ENCODE measurements around the gene GJD3. TPM values are rescaled to one million over a fixed set of nuclear protein-coding genes. Genes with fewer than 3 reads are reported as not detected.

Gene GJD3
- total RNA-seq, 1 donor from 2014 or later: 2.8 TPM

DNA sequence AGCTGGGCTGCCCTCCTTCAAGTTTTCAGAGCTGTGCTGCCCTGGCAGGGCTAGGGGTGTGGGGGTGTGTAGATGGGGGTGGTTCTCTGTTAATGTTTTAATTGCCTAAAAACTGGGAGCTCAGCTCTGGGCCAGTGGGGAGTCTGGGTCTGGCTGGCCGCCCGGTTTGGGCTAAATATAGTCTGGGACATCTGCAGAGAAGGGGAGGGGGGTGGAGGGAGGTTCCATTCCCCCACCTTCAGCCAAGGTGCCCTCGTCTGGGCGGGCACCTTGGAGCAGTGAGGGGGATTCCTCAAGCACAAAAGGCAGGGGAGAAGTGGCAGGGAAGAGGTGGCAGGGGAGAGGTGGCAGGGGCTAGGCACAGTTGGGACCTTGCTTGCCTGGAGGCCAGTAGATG, 42.6 kb downstream of the GJD3 start:
- H3K4me3 ChIP-seq: peak overlapping the region; percentile 100
- intact Hi-C loops (cut with DNase I): no loop called here
- ATAC-seq (no peak), DNase-seq (peak; percentile 80)
- peak overlapping the region; percentile 98 for H3K27ac ChIP-seq
- peaks cover 75% of the 10 kb centered on the region for H3K4me1 ChIP-seq
- no peaks in the 10 kb centered on the region for H3K9me3 ChIP-seq
- no peak for TF ChIP-seq CTCF (IDR thresholded peaks at IDR 0.05)
- H3K36me3 ChIP-seq: no peaks in the 10 kb centered on the region
- no peaks in the 10 kb centered on the region for H3K27me3 ChIP-seq

GRCh38 chr17:40321524-40321929, 43.0 kb downstream of the GJD3 start:
- Histone ChIP-seq H3K27me3 (no peaks in the 10 kb centered on the region), H3K9me3 (no peaks in the 10 kb centered on the region), H3K36me3 (no peaks in the 10 kb centered on the region), H3K27ac (peak overlapping the region; percentile 98), H3K4me1 (peaks cover 75% of the 10 kb centered on the region), H3K4me3 (peak overlapping the region; percentile 100)
- DNase-seq (no peak), ATAC-seq (no peak)
- intact Hi-C loops (cut with DNase I): no loop called here
- no peak for TF ChIP-seq CTCF (IDR thresholded peaks at IDR 0.05)

DNA sequence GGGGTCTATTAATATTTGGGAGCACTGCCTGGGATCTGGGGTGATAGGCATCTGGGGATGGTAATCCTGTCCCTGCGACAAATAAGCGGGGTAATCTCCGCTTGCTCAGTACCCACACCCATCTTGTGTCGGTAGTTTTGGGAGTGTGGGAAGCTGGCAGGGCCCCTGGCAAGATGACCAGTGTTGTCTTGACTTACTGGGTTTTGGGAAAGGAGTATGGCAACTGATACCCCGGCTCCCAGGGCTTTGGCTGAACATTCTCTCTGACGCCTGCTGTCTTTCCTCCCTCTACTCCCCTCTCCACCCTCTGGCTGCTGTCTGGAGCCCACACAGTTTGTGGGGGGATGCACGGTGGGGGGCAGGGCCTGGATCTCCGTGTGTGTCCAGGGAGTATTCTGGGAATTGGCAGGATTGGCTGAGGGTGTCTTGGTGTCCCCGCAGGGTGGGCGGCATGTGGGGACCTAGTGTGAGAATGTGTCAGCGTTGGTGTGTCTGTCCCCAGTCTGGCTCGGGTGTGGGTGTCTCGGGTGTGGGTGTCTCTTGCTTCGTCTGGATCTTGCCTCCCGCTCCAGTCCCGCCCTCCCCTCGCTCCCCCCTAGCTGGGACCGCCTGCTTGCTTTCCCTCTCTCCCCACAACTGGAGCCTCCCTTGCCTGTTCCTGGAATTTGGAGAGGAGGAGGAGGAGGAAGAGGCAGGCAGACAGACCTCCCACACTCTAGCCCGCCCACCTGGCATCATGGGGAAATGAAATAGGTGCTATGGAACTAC, 43.6 kb downstream of the GJD3 start:
- Histone ChIP-seq H3K9me3 (no peaks in the 10 kb centered on the region), H3K4me1 (peaks cover 75% of the 10 kb centered on the region), H3K36me3 (no peaks in the 10 kb centered on the region), H3K27me3 (no peaks in the 10 kb centered on the region), H3K27ac (peak overlapping the region; percentile 98), H3K4me3 (peak overlapping the region; percentile 100)
- no peak for TF ChIP-seq CTCF (IDR thresholded peaks at IDR 0.05)
- DNase-seq: peak; percentile 81
- ATAC-seq: no peak
- intact Hi-C loops (cut with DNase I): no loop called here

DNA sequence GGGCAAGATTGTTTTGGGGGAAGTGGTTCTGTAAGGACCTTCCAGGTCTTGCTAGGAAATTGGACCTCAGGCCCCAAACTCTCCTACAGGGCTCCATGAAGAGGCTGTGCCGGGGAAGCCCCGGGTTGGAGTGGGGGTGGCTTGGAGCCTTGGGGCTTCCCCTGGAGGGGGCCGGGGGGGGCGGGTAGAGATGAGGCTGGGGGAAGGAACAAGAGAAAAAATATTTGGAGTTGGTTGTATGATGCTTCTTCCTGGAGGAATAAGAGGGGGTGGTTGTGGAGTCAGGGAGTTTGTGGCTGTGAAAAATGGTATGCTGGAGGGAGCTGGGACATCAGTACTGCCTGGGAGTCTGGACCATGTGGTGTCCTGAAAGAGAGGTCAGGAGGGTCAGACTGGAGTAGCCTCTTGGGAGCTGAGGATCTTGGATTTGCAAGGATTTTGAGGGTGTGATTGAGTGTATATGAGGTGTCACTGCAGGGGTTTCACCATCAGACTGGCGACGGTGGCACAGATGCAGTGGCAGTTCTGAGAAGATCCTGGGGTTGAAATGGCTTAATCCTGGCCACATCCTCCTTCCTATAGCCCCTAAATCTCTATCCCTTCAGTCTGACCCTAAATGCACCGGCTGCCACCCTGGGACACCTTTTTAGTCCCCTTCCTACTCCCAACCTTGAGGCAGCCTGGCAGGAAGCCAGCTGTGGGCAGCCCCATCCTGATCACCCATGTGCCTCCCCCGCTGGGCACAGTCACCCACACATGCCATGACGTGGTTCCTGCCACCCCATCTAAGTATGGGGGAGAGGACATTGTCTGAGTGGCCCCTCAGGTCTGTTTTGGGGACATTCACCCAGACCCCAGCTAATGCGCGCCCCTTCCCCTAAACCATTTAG, 44.6 kb downstream of the GJD3 start:
- ATAC-seq (no peak), DNase-seq (peak; percentile 85)
- Histone ChIP-seq H3K9me3 (no peaks in the 10 kb centered on the region), H3K27me3 (no peaks in the 10 kb centered on the region), H3K27ac (peak overlapping the region; percentile 98), H3K4me3 (peak overlapping the region; percentile 100), H3K36me3 (no peaks in the 10 kb centered on the region), H3K4me1 (peaks cover 74% of the 10 kb centered on the region)
- intact Hi-C loops (cut with DNase I): no loop called here
- no peak for TF ChIP-seq CTCF (IDR thresholded peaks at IDR 0.05)

DNA sequence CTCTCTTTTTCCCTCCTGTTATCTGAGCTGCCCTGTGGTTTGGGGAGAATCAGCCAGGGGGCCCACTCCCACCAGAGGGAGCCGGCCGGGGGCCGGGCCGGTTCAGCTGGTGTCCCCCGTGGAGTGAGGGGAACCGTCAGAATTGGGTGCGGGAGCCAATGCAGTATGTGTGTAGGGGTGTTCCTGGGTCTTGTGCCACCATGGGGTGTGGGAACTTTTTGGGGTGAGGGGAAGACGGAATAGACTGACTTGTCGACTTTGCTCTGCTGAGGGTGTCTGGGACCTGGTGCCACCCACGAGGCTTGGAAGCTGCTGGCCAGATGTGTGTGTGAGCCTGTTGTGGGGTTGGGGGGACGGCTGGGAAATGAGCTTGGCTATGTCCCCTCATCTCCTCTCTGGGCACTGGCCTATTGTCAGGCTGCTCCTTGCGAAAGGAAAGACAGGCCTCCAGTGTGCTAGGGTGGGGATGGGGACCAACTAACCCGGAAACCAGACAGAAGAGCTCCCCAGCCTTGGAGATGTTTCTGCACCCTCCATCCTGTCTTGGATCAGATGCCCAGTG, 45.6 kb downstream of the GJD3 start:
- Histone ChIP-seq H3K4me1 (peaks cover 73% of the 10 kb centered on the region), H3K9me3 (no peaks in the 10 kb centered on the region), H3K36me3 (no peaks in the 10 kb centered on the region), H3K27me3 (no peaks in the 10 kb centered on the region), H3K27ac (peak overlapping the region; percentile 98), H3K4me3 (peak overlapping the region; percentile 100)
- DNase-seq (peak; percentile 69), ATAC-seq (no peak)
- TF ChIP-seq CTCF (IDR thresholded peaks at IDR 0.05): no peak
- intact Hi-C loops (cut with DNase I): no loop called here
